BE2C (cell line): ENCODE data around the gene ACSL3.

Source experiments
- DNase-seq: peaks from one replicate; pipeline ENCODE4 v3.0.0-alpha.2; 2020
- H3K27me3 ChIP-seq: fragments of 250-450 bp; sonication (Bioruptor Pico); 2 replicates; pipeline ENCODE4 v1.5.1; 2020; ENCODE audit warnings: mild to moderate bottlenecking
- H3K36me3 ChIP-seq: fragments of 250-450 bp; sonication (Bioruptor Pico); 2 replicates; pipeline ENCODE4 v1.5.1; 2020; ENCODE audit warnings: mild to moderate bottlenecking
- H3K4me1 ChIP-seq: fragments of 250-450 bp; sonication (Bioruptor Pico); 2 replicates; pipeline ENCODE4 v1.5.1; 2020
- H3K4me3 ChIP-seq: 2 replicates; pipeline ENCODE4 v1.5.1; 2011; ENCODE audit warnings: low read depth, low read length
- H3K9me3 ChIP-seq: fragments of 250-450 bp; sonication (Bioruptor Pico); 2 replicates; pipeline ENCODE4 v1.5.1; 2020
- TF ChIP-seq, protein P1 (sequence below): IDR thresholded peaks from 2 replicates; pipeline ENCODE4 v1.5.1; 2012; ENCODE audit warnings: mild to moderate bottlenecking, low read depth, low read length

The ACSL3 gene

DNA sequence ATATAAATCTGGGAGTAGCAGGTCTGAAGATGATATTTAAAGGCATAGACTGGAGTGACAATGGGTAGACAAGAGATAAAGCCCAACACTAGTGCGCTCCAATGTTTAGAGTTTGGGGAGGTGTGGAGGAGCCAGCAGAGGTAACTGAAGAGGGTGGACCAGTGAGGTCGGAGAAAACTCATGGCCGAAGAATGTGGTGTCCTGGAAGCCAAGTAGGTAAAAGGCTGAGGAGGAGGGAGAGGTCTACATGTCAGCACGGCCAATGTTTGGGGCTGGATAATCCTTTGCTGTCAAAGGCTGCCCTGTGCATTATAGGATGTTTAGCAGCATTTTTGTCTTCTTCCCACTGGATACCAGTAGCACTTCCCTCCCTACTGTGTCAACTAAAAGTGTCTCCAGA lies 112.4 kb downstream of the ACSL3 start:
- H3K4me3 ChIP-seq, result no peak overlapping the region
- H3K4me1 ChIP-seq, result peaks cover 16% of the 10 kb centered on the region
- H3K27me3 ChIP-seq, result no peaks in the 10 kb centered on the region
- TF ChIP-seq, protein P1, sequence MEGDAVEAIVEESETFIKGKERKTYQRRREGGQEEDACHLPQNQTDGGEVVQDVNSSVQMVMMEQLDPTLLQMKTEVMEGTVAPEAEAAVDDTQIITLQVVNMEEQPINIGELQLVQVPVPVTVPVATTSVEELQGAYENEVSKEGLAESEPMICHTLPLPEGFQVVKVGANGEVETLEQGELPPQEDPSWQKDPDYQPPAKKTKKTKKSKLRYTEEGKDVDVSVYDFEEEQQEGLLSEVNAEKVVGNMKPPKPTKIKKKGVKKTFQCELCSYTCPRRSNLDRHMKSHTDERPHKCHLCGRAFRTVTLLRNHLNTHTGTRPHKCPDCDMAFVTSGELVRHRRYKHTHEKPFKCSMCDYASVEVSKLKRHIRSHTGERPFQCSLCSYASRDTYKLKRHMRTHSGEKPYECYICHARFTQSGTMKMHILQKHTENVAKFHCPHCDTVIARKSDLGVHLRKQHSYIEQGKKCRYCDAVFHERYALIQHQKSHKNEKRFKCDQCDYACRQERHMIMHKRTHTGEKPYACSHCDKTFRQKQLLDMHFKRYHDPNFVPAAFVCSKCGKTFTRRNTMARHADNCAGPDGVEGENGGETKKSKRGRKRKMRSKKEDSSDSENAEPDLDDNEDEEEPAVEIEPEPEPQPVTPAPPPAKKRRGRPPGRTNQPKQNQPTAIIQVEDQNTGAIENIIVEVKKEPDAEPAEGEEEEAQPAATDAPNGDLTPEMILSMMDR, result no peak
- H3K9me3 ChIP-seq, result no peaks in the 10 kb centered on the region
- DNase-seq, result no peak
- H3K36me3 ChIP-seq, result no peaks in the 10 kb centered on the region

DNA sequence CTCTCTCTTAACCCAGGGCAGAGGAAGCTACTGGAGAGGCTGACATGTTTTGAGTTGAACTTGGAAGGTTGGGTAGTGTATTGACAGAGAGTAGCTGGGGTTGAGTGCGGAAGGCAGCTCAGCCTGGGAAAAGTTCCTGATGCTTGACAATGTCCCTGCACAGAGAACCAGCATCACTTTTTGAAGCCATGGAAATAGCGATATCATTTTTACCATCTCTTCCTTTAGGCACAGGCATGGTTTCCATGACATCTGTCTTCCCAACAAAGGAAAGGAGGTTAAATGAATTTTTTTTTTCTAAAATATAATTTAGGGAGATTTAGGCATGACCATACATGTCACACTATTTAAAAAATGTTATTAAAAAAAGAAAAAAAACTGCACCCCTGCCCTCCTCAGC lies 112.9 kb downstream of the ACSL3 start:
- H3K9me3 ChIP-seq, result no peaks in the 10 kb centered on the region
- H3K36me3 ChIP-seq, result no peaks in the 10 kb centered on the region
- DNase-seq, result no peak
- peaks cover 16% of the 10 kb centered on the region for H3K4me1 ChIP-seq
- no peaks in the 10 kb centered on the region for H3K27me3 ChIP-seq
- no peak overlapping the region for H3K4me3 ChIP-seq
- TF ChIP-seq, protein P1, result no peak

DNA sequence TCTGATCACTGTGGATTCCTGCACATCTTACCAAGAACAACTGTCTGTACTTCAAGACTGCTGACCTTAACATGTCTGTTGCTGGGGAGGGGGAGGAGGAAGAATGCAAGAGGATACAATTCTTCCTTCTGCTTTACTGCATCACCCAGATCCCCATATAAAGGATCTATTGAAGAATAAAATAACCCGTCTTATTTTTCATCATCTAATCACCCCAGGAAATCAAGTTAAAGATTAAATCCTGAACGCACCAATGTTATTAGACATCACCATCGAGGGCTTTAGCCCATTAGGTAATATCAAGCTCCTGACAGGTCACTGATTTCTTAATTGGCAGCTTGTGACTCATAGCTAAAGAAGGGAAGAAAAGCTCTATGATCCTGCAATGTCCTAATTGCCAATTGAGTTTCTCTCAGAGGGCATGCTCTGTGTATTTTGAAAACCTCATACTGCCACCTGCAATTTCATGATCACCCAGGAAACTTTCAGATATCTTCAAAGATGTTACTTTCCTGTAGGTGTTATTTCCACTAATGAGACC lies 115.8 kb downstream of the ACSL3 start:
- Histone ChIP-seq H3K36me3 (no peaks in the 10 kb centered on the region), H3K4me1 (peaks cover 18% of the 10 kb centered on the region), H3K4me3 (no peak overlapping the region), H3K27me3 (no peaks in the 10 kb centered on the region), H3K9me3 (no peaks in the 10 kb centered on the region)
- no peak for DNase-seq
- TF ChIP-seq, protein P1, result no peak

DNA sequence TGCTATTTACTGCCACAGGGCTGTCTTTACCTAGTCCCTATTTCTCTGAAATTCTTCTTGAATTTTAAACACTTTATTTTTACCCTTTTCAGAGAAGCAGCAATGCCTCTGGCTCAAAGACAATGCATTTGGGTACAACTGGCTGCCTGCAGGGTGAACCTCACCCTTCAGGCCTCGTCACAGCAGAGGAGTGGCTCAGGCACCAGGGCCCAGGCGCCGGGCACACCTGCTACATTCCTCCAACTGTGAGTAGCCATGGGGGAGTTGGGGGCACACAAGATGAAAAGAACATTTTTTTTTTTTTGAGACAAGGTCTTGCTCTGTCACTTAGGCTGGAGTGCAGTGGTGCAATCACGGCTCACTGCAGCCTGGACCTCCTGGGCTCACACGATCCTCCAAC lies 116.3 kb downstream of the ACSL3 start:
- Histone ChIP-seq H3K9me3 (no peaks in the 10 kb centered on the region), H3K36me3 (no peaks in the 10 kb centered on the region), H3K4me3 (no peak overlapping the region), H3K27me3 (no peaks in the 10 kb centered on the region), H3K4me1 (peaks cover 21% of the 10 kb centered on the region)
- DNase-seq, result no peak
- TF ChIP-seq, protein P1, result no peak

DNA sequence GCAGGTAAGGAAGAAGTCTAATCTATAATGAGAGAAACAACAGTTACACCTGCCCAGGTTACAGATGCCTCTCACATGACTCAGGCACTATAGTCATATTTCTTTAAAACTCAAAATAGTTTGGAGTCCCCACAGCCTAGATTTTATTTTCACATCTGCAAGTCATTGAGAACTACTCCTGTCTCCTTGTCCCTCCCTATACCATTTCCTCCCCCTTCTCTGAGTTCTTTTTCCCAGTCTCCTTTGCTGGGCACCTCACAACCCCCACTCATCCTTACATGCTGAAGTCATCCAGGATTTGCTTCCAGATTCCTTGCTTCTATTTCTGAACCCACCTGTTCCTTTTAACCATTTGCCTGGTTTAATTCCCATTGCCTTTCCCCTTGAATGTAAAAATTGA lies 118.0 kb downstream of the ACSL3 start:
- Histone ChIP-seq H3K27me3 (no peaks in the 10 kb centered on the region), H3K9me3 (no peaks in the 10 kb centered on the region), H3K4me3 (no peak overlapping the region), H3K4me1 (peaks cover 20% of the 10 kb centered on the region), H3K36me3 (no peaks in the 10 kb centered on the region)
- no peak for DNase-seq
- TF ChIP-seq, protein P1, result no peak

DNA sequence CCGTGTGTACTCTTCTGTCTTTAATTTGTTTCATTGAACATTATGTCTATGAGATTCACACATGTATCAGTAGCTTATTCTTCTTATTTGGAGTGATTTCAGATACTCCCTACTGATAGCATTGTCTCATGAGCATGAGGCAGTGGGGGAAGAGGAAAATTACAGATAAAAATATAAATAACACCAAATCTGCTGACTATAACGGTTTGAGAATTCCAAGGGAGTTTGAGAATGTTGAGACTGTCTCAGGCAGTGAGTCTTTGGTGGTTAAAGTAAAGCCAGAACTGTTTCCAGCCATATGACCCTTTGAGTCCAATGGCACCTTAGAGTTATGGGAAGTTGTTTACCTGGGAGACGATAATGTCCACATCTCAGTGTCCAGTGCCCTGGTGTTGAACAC lies 118.6 kb downstream of the ACSL3 start:
- DNase-seq, result no peak
- Histone ChIP-seq H3K4me1 (peaks cover 16% of the 10 kb centered on the region), H3K36me3 (no peaks in the 10 kb centered on the region), H3K27me3 (no peaks in the 10 kb centered on the region), H3K4me3 (no peak overlapping the region), H3K9me3 (no peaks in the 10 kb centered on the region)
- TF ChIP-seq, protein P1, result no peak
